ENCODE measurements around the gene AKIRIN1.
"Not testable (repeated sequence)": the region's sequence is repeated elsewhere in the genome, so short reads cannot be mapped to it uniquely, and the experiment has no call there.

AKIRIN1 gene

GRCh38 chr1:38990738-38991637 lies at the start of gene AKIRIN1:
Gene AKIRIN1 (plus strand): TSS chr1:38991276. CDS start chr1:38991381, 105 bp downstream.
- DNase-seq (ENCODE audit: low spot score) = peak; percentile 96

GRCh38 chr1:38941527-38942019 lies 49.5 kb upstream of the AKIRIN1 start, which contains the start of gene RHBDL2:
Gene RHBDL2 (minus strand): TSS chr1:38941830. CDS start chr1:38919212, 22,618 bp downstream.
- DNase-seq (ENCODE audit: low spot score) = peak; percentile 83

GRCh38 chr1:38942664-38943428 lies 48.2 kb upstream of the AKIRIN1 start:
- DNase-seq (ENCODE audit: low spot score) = no peak

- DNase-seq (ENCODE audit: low spot score) = no peak
Measured at GRCh38 chr1:38944547-38944946, 46.5 kb upstream of the AKIRIN1 start.

GRCh38 chr1:38950553-38950952 lies 40.5 kb upstream of the AKIRIN1 start:
- no peak for DNase-seq (ENCODE audit: low spot score)

GRCh38 chr1:38953433-38953860 lies 37.6 kb upstream of the AKIRIN1 start:
- no peak for DNase-seq (ENCODE audit: low spot score)

- DNase-seq (ENCODE audit: low spot score) = no peak
Measured at GRCh38 chr1:38958967-38959366, 32.1 kb upstream of the AKIRIN1 start.

GRCh38 chr1:38962113-38962512 lies 29.0 kb upstream of the AKIRIN1 start:
- no peak for DNase-seq (ENCODE audit: low spot score)

GRCh38 chr1:38962560-38962959 lies 28.5 kb upstream of the AKIRIN1 start:
- DNase-seq (ENCODE audit: low spot score) = no peak

- DNase-seq (ENCODE audit: low spot score) = no peak
Measured at GRCh38 chr1:38964140-38964548, 26.9 kb upstream of the AKIRIN1 start.

- DNase-seq (ENCODE audit: low spot score) = not testable (repeated sequence)
Measured at GRCh38 chr1:38973145-38973544, 17.9 kb upstream of the AKIRIN1 start.

GRCh38 chr1:38973659-38974437 lies 17.2 kb upstream of the AKIRIN1 start:
- DNase-seq (ENCODE audit: low spot score) = no peak

GRCh38 chr1:38977399-38978244 lies 13.5 kb upstream of the AKIRIN1 start:
- DNase-seq (ENCODE audit: low spot score) = not testable (repeated sequence)

GRCh38 chr1:38978245-38978542 lies 12.9 kb upstream of the AKIRIN1 start:
- DNase-seq (ENCODE audit: low spot score) = not testable (repeated sequence)

GRCh38 chr1:38979380-38979779 lies 11.7 kb upstream of the AKIRIN1 start:
- DNase-seq (ENCODE audit: low spot score) = not testable (repeated sequence)

GRCh38 chr1:38989979-38990378 lies 1.1 kb upstream of the AKIRIN1 start:
- no peak for DNase-seq (ENCODE audit: low spot score)

- peak; percentile 20 for DNase-seq (ENCODE audit: low spot score)
Measured at GRCh38 chr1:38990386-38990737, 714 bp upstream of the AKIRIN1 start.

GRCh38 chr1:38991638-38992411 lies 749 bp downstream of the AKIRIN1 start:
- DNase-seq (ENCODE audit: low spot score) = peak; percentile 55

GRCh38 chr1:38992412-38993111 lies 1.5 kb downstream of the AKIRIN1 start:
- no peak for DNase-seq (ENCODE audit: low spot score)

GRCh38 chr1:38994196-38994595 lies 3.1 kb downstream of the AKIRIN1 start:
- no peak for DNase-seq (ENCODE audit: low spot score)
